Endothelial cell of umbilical vein (primary cell): ENCODE results near the gene DNMT3L. TPM values are rescaled to one million over a fixed set of nuclear protein-coding genes. Genes with fewer than 3 reads are reported as not detected.

Source experiments
- BruUV-seq: library from RNA; stranded (reverse); fragments of 400-500 nt; replicated peaks from 2 replicates; lab custom pipeline; 2021; lab: Mats Ljungman, UMichigan
- CTCF ChIA-PET: fragments of 300-600, 350-600 bp; sonication (Branson Sonifier 250); formaldehyde crosslinking; loops from one replicate; lab custom pipeline; 2021; ENCODE audit warnings: antibody characterized with exemption, inconsistent platforms; lab: Charles Lee
- POLR2A ChIA-PET: fragments of 300-600, 350-600 bp; sonication (Branson Sonifier 250); formaldehyde crosslinking; loops from one replicate; lab custom pipeline; 2021; ENCODE audit warnings: antibody characterized with exemption, inconsistent platforms; lab: Charles Lee
- DNase-seq: peaks from one replicate; pipeline ENCODE4 v3.0.0-alpha.2; 2011; ENCODE audit warnings: low read depth, low spot score
- FAIRE-seq: peaks from 2 replicates; lab custom pipeline; 2011; peaks lifted over from hg19 to GRCh38; lab: Jason Lieb, UNC
- H2AFZ ChIP-seq: 2 replicates; pipeline ENCODE4 v1.6.0; 2012; ENCODE audit warnings: low read depth, low read length, control low read depth, inconsistent platforms
- H3K27ac ChIP-seq: 2 replicates; pipeline ENCODE4 v1.5.1; 2011; ENCODE audit warnings: low read depth, mild to moderate bottlenecking, control low read depth, low read length, moderate library complexity; ENCODE audit not compliant: insufficient read depth
- H3K27me3 ChIP-seq, 2 experiments: 2 replicates each; pipeline versions ENCODE4 v1.6.0 to v1.6.1; 2011; ENCODE audit warnings: low read length in 2 of 2, mixed read lengths in 1 of 2; ENCODE audit not compliant: control insufficient read depth in 2 of 2, insufficient read depth in 2 of 2
- H3K36me3 ChIP-seq, 2 experiments: 2 replicates in 1 of 2; 3 replicates in 1 of 2; pipeline ENCODE4 v1.5.1; 2011; ENCODE audit warnings: low read length in 2 of 2, mild to moderate bottlenecking in 1 of 2, moderate library complexity in 1 of 2; ENCODE audit not compliant: control insufficient read depth in 2 of 2, insufficient read depth in 2 of 2; ENCODE audit errors: extremely low read depth in 1 of 2
- H3K4me1 ChIP-seq: 3 replicates; pipeline ENCODE4 v1.5.1; 2011; ENCODE audit warnings: mild to moderate bottlenecking, low read length; ENCODE audit not compliant: control insufficient read depth, insufficient read depth; ENCODE audit errors: extremely low read depth
- H3K4me2 ChIP-seq: 2 replicates; pipeline ENCODE4 v1.6.1; 2011; ENCODE audit warnings: low read length, control low read depth, mixed read lengths; ENCODE audit not compliant: insufficient read depth
- H3K4me3 ChIP-seq, 3 experiments: fragments of 200-600 bp in 1 of 3; sonication (generic), shearing (Covaris generic) in 1 of 3; replicated peaks in 1 of 3; 2 replicates each; pipeline ENCODE4 v1.5.1; 2011 to 2016; ENCODE audit warnings: control low read depth in 3 of 3, low read length in 3 of 3, mild to moderate bottlenecking in 2 of 3, inconsistent platforms in 1 of 3, low read depth in 1 of 3, moderate library complexity in 1 of 3; ENCODE audit not compliant: insufficient read depth in 1 of 3
- H3K79me2 ChIP-seq: 2 replicates; pipeline ENCODE4 v1.6.0; 2012; ENCODE audit warnings: low read length, inconsistent platforms; ENCODE audit not compliant: control insufficient read depth, insufficient read depth
- H3K9ac ChIP-seq: replicated peaks from 2 replicates; pipeline ENCODE3; 2011; ENCODE audit warnings: low read length, control low read depth; ENCODE audit not compliant: insufficient read depth; ENCODE audit errors: extremely low read depth
- H3K9me1 ChIP-seq: replicated peaks from 3 replicates; pipeline ENCODE4 v1.6.0; 2011; ENCODE audit warnings: mild to moderate bottlenecking, low read length; ENCODE audit not compliant: control insufficient read depth, insufficient read depth; ENCODE audit errors: extremely low read depth
- H3K9me3 ChIP-seq: replicated peaks from 2 replicates; pipeline ENCODE4 v1.5.1; 2012; ENCODE audit warnings: low read length, inconsistent platforms; ENCODE audit not compliant: control insufficient read depth, insufficient read depth
- H4K20me1 ChIP-seq: replicated peaks from 2 replicates; pipeline ENCODE3; 2011; ENCODE audit warnings: mild to moderate bottlenecking, low read length; ENCODE audit not compliant: control insufficient read depth, insufficient read depth; ENCODE audit errors: extremely low read depth
- CTCF ChIP-seq, 2 donors: IDR thresholded peaks; 1 replicate in 1 of 2; 2 replicates in 1 of 2; pipeline ENCODE4 v1.5.1; 2011; ENCODE audit warnings: low read length in 2 of 2, mild to moderate bottlenecking in 2 of 2, moderate library complexity in 2 of 2, control low read depth in 1 of 2, inconsistent platforms in 1 of 2, low read depth in 1 of 2; ENCODE audit not compliant: insufficient read depth in 1 of 2; ENCODE audit errors: extremely low read depth in 1 of 2
- EZH2 ChIP-seq: IDR thresholded peaks from 2 replicates; pipeline ENCODE4 v1.6.1; 2012; ENCODE audit warnings: borderline replicate concordance, low read depth, mild to moderate bottlenecking, moderate library complexity, low read length, inconsistent platforms; ENCODE audit not compliant: severe bottlenecking
- FOS ChIP-seq: IDR thresholded peaks from 2 replicates; pipeline ENCODE4 v1.6.1; 2011; ENCODE audit warnings: mild to moderate bottlenecking, low read length, moderate library complexity, borderline replicate concordance; ENCODE audit not compliant: insufficient read depth
- GATA2 ChIP-seq: IDR thresholded peaks from 2 replicates; pipeline ENCODE4 v1.7.0; 2011; ENCODE audit warnings: low read depth, mild to moderate bottlenecking, moderate library complexity, mixed read lengths, low read length; ENCODE audit not compliant: insufficient read length, insufficient read depth
- JUN ChIP-seq: IDR thresholded peaks from 2 replicates; pipeline ENCODE4 v1.6.1; 2011; ENCODE audit warnings: borderline replicate concordance, low read depth; ENCODE audit not compliant: insufficient read length, insufficient read depth
- MAX ChIP-seq: IDR thresholded peaks from 2 replicates; pipeline ENCODE4 v1.6.1; 2011; ENCODE audit not compliant: insufficient read depth, insufficient read length
- MYC ChIP-seq: IDR thresholded peaks from one replicate; pipeline ENCODE4 v1.6.1; 2011; ENCODE audit warnings: mild to moderate bottlenecking, low read depth, low read length
- POLR2A ChIP-seq: IDR thresholded peaks from 2 replicates; pipeline ENCODE4 v1.6.1; 2012; ENCODE audit warnings: low read depth, mild to moderate bottlenecking, control low read depth, low read length
- POLR2AphosphoS5 ChIP-seq: IDR thresholded peaks from 2 replicates; pipeline ENCODE4 v1.6.1; 2012; ENCODE audit warnings: low read depth, mild to moderate bottlenecking, control low read depth, low read length, moderate library complexity; ENCODE audit not compliant: insufficient read depth
- dilution Hi-C: fragments of 300-500 bp; cut with MboI; formaldehyde crosslinking; loops from one replicate; pipeline ENCODE4 v1.15.0; 2019; ENCODE audit warnings: low sequenced_read_pairs; ENCODE audit not compliant: extremely low pct_ligation_motif_present
- intact Hi-C: fragments of 100-400 bp; cut with micrococcal nuclease; formaldehyde crosslinking; loops from one replicate; pipeline ENCODE4 v1.10.0; 2022
- polyA plus RNA-seq, 4 experiments: library from polyadenylated mRNA; depleted of rRNA in 3 of 4; stranded (reverse) in 3 of 4; unstranded in 1 of 4; fragments of >200 nt; gene quantifications; 2 replicates each; pipeline versions ENCODE4 v1.2.1 to v1.2.3, GENCODE V29; 2011 to 2012; ENCODE audit warnings: missing spikeins in 1 of 4
- total RNA-seq: library from RNA; stranded (reverse); gene quantifications from 2 replicates; pipeline ENCODE4 v1.2.3, GENCODE V29; 2021

DNMT3L gene
- total and polyA plus RNA-seq, 2 donors (not counting 3 experiments of a cell fraction or from before 2014, with no cell fraction given), result not detected

GRCh38 chr21:44295646-44296045 is 33.9 kb upstream of the DNMT3L start:
- Histone ChIP-seq H3K4me3 (no peak overlapping the region), H3K9ac (no peak overlapping the region), H3K27ac (no peak overlapping the region), H2AFZ (no peak overlapping the region), H3K4me1 (peaks cover 5% of the 10 kb centered on the region), H3K9me1 (no peaks in the 10 kb centered on the region), H3K9me3 (no peaks in the 10 kb centered on the region), H4K20me1 (no peaks in the 10 kb centered on the region), H3K27me3 (no peaks in the 10 kb centered on the region), H3K79me2 (peaks cover 2% of the 10 kb centered on the region), H3K36me3 (no peaks in the 10 kb centered on the region), H3K4me2 (no peak overlapping the region)
- TF ChIP-seq MAX (no peak), JUN (no peak), POLR2AphosphoS5 (no peak), CTCF (IDR thresholded peaks at IDR 0.05; ENCODE audit: extremely low read depth in 1 of 2, insufficient read depth in 1 of 2, low read depth in 1 of 2, low read length in 2 of 2) (no peak), EZH2 (no peak), POLR2A (no peak), MYC (no peak), GATA2 (no peak), FOS (no peak)
- dilution Hi-C loops, result no loop called here
- POLR2A ChIA-PET, result no interaction called here
- CTCF ChIA-PET, result interaction anchor here (1.1 to 1.9 kb wide), 2 partner anchors 9 to 320 kb away, joined by 5 to 6 read pairs; no protein-coding TSS in a partner anchor
- no TSS peak for BruUV-seq
- DNase-seq (no peak), FAIRE-seq (no peak)
- intact Hi-C loops, result no loop called here
